ENCODE measurements around the gene LRRC19.
A peak's percentile ranks its signal among the peaks of the same experiment; 100 is the strongest.

Gene LRRC19, protein sequence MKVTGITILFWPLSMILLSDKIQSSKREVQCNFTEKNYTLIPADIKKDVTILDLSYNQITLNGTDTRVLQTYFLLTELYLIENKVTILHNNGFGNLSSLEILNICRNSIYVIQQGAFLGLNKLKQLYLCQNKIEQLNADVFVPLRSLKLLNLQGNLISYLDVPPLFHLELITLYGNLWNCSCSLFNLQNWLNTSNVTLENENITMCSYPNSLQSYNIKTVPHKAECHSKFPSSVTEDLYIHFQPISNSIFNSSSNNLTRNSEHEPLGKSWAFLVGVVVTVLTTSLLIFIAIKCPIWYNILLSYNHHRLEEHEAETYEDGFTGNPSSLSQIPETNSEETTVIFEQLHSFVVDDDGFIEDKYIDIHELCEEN

DNA sequence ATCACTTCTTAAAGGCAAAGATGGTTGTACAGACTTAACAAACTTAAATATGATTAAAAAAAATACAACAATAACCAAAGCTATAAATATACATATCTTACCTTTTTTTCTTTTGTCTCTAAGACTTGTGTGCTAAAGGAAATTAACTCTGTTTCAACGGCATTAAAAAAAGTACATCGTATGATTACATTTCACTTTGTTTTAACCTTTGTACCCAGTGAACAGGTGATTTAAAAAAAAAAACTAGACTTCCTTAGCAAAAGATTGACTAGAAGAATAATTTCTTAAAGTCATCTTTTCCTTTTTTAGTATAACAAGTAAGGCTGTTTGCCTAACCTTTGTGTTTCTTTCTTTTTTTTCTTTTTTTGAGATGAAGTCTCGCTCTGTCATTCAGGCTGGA lies at the start of gene LRRC19:
Gene LRRC19, minus strand, starts transcription at position 182 of the 400 bp plus-strand sequence. CDS start 5,978 bp downstream, outside the sequence.
- no peak for DNase-seq

GRCh38 chr9:27054841-27055240 lies 49.4 kb upstream of the LRRC19 start:
- DNase-seq, result no peak

DNA sequence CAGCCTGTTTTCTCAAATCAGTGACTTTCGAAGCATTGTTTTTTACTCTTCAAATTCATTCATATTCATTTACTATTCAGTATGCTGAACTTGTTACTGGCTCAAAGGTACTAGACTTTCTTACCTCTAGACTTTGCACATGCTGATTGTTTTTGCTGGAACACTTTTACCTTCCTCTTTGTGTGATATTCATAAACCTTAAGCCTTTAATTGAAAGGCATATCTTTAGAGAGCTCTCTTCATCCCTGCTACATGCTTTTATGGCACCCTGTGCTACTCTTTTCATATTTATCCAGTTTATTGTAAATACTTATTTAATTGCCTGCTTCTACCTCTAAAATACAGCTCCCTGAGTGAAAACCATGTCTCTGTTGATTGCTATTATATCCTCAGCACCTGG lies 48.7 kb upstream of the LRRC19 start:
- DNase-seq, result no peak

GRCh38 chr9:27053369-27054022 lies 48.0 kb upstream of the LRRC19 start:
- no peak for DNase-seq

DNA sequence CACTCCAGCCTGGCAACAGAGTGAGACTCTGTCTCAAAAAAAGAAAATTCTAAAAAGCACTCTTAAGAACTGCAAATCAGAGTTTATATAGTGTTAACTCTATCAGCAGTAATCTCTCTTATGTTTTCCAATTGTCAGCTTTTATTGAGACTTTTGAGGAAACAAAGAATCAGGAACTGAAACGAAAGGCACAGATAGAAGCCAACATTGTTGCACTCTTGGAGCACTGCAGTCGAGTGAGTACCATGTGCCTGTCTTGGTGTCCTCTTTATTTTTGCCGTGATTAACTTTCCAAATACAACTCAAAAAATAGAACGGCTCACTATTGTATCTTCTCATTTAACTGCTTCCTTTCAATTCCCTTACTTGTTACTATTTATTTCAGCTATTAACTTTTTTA lies 41.7 kb upstream of the LRRC19 start:
- DNase-seq, result no peak

- DNase-seq, result no peak
Observed at GRCh38 chr9:27043176-27043575, 37.7 kb upstream of the LRRC19 start.

GRCh38 chr9:27042476-27042875 lies 37.0 kb upstream of the LRRC19 start:
- no peak for DNase-seq

DNA sequence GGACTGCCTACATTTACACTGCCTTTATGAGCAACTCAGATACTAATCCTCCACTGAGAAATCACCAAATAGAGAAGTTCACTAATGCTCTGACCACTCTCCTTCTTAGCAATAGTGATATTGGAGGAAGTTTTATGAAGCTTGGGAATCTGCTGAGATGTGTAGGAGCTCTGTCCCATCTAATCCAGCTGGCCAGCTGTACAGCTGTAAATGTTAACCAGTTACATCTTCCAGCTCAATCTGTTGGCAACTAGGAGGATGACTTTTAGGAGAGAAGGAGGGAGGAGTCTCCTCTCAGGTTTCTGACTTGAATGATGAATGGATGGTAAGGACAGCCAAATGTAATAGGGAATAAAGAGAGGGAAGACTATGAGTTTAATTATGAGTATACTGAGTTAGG lies 36.3 kb upstream of the LRRC19 start:
- no peak for DNase-seq

DNA sequence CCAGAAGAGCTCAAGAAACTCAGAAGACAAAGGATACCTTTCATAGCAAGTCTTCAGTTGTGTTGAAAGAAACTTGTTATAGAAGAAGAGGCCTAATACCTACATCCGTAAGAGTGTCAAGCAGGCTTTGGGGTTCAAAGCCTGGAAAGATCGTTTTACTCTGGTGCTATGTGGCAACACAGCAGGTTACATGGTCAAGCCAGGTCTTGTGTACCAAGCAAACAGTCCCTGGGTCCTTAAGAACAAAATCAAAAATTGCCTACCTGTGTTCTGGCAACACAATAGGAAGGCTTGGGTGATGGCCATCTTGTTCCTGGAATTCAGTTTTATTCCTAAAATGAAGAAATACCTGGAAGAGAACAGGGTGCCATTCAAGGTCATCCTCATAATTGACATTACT lies 32.0 kb upstream of the LRRC19 start:
- no peak for DNase-seq

DNA sequence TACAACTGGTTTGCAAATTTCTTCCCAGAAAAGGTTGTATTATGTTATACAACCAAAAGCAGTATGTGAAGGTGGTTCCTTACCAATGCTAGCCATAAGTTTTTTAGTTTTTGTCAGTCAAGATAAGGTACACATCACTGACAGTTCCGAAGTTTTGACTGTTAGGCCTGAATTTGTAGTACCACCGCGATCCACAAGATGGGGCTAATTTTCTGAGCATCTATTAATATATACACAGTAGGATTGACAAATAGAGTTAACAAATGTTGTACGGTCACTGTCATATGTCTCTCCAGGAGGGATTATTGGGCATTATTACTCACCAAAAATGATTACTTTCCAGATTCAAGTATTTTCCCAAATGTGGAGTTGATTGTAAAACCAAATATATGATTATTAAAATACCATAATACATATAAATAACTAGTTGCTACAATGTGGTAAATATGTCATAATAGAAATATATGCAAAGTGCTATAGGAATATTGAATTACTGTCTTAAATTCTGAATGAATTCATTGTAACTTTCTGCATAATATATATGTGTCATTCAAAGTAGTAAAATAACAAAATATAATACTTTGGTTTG lies 28.4 kb upstream of the LRRC19 start:
- DNase-seq, result peak; percentile 44

- no peak for DNase-seq
Observed at GRCh38 chr9:27029186-27029585, 23.7 kb upstream of the LRRC19 start.

- no peak for DNase-seq
Observed at GRCh38 chr9:27022920-27023319, 17.4 kb upstream of the LRRC19 start.

GRCh38 chr9:27019589-27019988 lies 14.1 kb upstream of the LRRC19 start:
- DNase-seq, result no peak

DNA sequence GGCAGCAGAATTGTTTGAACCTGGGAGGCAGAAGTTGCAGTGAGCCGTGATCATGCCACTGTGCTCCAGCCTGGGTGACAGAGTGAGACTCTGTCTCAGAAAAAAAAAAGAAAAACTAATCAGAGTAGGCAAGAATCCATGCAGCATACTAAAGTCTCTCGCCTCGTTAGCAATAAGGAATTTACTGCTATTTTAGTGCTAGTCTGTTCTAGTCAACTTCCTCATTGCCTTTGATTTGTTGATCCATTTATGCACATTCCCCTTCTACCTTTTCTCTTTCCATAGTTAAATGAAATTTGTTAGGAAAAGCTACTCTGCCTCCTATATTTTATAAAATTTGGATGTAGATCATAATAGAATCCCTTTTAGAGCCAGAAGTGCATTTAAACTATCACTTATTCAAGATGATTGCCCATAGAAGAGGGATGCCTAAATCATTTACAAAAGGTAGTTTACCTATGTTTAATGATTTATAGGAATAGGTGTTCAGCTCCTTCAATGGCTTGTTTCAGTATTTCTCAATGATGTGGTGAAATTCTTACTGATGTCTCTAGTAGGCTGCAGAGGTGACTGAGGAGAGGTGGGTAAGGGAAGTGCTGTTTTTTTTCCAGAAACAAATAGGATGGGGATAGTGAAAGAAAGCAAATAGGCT lies 1.9 kb downstream of the LRRC19 start:
- DNase-seq, result no peak

GRCh38 chr9:26995810-26996209 lies 9.7 kb downstream of the LRRC19 start:
- DNase-seq, result no peak

- no peak for DNase-seq
Observed at GRCh38 chr9:26983340-26983739, 22.1 kb downstream of the LRRC19 start.

DNA sequence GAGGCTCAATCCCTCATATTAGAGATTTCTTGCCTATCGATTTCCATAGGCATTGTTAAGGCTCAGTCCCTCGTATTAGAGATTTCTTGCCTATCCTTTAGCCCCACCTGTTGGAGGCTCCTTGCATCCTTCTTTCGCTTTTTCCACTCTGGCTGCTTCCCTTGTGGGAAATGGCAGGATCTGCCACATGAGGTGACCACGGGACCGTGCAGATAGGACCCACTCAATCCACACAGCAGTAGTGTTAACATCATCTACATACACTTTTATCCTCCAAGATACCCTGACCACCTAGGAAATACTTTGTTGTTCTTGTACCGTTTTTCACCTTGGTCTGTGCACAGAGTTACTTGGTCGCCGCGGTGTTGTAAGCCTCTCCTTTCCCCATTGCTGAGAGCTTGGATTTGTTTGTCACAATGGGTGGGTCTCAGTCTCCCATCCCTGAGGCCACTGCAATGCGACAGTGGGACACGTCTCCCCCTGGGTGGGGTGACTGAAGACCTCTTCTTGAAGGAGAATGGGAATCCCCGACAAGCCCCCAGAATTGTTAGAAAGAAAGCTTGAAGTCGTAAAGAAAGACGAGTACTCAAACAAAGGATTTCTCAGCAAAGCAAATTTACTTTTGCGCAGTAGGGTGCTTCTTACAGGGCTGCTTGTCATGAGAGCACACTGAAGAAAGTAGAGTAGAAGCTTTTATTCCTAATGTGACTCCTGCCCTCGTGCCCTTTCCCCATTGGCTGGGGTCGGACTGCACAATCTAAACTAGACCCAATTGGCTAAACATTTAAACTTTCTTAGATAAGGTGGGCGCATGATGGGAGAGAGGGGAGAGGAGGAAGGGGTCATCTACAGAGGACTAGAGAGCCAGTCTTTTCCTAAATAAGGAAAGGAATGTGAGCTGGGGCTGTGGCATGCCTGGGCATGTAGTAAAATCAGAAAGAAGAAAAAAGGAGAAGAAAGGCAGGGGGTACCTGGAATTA lies 29.5 kb downstream of the LRRC19 start:
- DNase-seq, result no peak

- DNase-seq, result no peak
Observed at GRCh38 chr9:26974927-26975326, 30.5 kb downstream of the LRRC19 start.

- no peak for DNase-seq
Observed at GRCh38 chr9:26973989-26974388, 31.5 kb downstream of the LRRC19 start.

- no peak for DNase-seq
Observed at GRCh38 chr9:26971721-26972120, 33.8 kb downstream of the LRRC19 start.

- no peak for DNase-seq
Observed at GRCh38 chr9:26956860-26957233, 48.6 kb downstream of the LRRC19 start.
